T-helper 2 cell treated with Interferon-gamma antibody and Interleukin-4, amounts not matched to agents 100 ng/mL and 5 ng/mL, for 36 hours (primary cell): ENCODE results near the gene EPHA2. TPM values are rescaled to one million over a fixed set of nuclear protein-coding genes. Genes with fewer than 3 reads are reported as not detected.
"Not testable (repeated sequence)": the region's sequence is repeated elsewhere in the genome, so short reads cannot be mapped to it uniquely, and the experiment has no call there.

Experiments used
- intact Hi-C: fragments of 100-400 bp; cut with micrococcal nuclease; formaldehyde crosslinking; loops from one replicate; pipeline ENCODE4 v1.15.1; 2023
- total RNA-seq: library from RNA; stranded (reverse); gene quantifications from 2 replicates; pipeline ENCODE4 v1.2.3, GENCODE V29; 2022

EPHA2 gene
- total RNA-seq, 1 donor from 2014 or later: not detected

DNA sequence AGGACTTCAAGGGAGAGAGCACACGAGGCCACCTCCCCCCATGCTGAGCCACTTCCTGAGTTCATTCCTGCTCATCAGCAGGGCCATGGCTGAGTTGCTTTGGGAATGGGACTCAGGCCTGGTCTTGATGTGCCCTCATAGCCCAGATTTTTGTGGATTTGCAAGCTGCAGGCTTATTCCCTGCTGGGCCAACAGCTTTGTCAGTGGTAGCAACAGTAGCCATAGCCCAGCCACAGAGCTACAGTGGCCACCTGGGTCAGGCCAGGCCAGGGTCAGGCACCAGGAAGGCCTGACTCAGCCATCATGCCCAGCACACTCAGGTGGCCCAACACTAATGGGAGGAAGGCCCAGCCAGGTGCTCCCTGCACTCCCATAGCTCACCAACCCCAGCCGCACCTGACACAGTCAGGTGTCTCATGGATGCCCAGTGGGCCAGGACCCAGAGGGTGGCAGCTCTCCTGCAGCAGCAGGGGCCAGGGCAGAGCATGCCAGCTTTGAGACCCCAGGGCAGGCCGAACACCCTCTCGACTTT lies 33.5 kb downstream of the EPHA2 start:
- intact Hi-C loops: no loop called here

- intact Hi-C loops: no loop called here
Observed at GRCh38 chr1:16120940-16121410, 34.9 kb downstream of the EPHA2 start.

DNA sequence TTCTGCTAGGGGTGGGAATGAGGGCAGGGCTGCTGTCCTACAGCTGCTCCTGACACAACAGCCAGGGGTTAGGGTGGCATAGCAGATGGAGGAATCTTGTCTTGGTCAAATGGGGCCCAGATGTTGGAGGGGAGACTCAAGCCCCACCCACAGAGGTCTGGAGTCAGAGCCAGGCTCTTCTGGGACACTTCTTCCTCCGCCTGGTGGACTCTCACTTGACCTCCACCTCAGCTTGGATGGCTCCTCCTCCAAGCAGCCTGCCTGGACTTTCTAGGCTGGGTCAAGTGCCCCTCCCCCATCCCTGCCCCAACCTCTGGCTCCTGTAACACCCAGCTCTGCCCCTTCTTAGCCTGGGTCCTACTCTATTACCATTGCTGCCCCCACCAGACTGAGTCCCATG lies 35.5 kb downstream of the EPHA2 start:
- intact Hi-C loops: no loop called here

GRCh38 chr1:16119926-16120325 lies 35.9 kb downstream of the EPHA2 start:
- intact Hi-C loops: no loop called here

DNA sequence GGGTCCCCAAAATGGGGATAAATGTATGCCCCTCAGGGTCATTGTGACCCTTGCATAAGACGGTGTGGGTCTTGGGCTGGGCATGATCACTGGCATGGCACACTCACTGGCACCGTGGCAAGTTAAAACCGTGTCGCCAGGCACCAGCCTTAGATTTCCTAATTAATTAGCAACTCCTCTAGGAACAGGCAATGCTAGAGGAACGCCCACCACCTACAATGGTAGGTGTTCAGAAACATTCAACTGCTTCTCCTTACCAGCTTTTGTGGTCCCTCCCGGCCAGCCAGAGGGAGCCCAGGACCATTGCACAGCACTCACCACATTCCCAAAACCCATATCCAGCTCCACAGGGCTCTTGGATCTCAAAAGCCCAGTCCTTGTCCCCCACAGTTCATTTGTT lies 36.4 kb downstream of the EPHA2 start:
- intact Hi-C loops: no loop called here

- intact Hi-C loops: no loop called here
Observed at GRCh38 chr1:16118706-16119105, 37.2 kb downstream of the EPHA2 start.

- intact Hi-C loops: no loop called here
Observed at GRCh38 chr1:16117936-16118335, 37.9 kb downstream of the EPHA2 start.

DNA sequence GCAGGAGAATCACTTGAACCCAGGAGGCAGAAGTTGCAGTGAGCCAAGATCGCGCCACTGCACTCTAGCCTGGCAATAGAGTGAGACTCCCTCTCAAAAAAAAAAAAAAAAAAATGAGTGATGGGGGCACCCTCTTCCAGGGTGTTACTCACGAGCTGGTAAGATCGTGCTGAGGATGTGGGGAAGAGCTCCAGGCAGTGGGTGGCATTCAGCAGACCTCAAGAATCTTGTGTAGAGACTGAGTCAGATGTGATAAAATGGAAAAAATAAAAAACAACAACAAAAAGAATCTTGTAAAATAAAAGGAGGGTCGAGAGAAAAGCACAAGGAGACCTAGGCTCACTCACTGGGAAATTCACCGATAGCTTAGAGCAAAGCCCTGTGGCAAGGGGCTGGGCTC lies 38.5 kb downstream of the EPHA2 start:
- intact Hi-C loops: no loop called here

DNA sequence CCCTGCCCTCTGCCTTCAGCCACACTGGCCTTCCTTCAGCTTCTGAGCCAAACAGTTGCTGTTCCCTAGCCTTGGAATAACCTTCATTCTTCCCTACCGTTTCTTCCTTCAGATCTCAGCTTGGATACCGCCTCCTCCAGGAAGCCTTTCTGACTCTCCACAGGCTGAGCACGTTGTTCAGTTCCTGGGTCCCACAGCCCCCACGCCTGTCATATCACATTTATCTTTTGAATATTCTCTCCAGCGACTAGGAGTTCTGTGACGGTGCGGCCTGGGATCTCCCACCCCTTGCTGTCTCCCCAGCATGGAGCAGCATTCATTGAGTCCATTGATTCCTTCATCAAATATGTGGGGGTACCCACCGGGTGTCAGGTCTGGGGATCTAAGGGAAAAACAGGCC lies 39.2 kb downstream of the EPHA2 start:
- intact Hi-C loops: no loop called here

DNA sequence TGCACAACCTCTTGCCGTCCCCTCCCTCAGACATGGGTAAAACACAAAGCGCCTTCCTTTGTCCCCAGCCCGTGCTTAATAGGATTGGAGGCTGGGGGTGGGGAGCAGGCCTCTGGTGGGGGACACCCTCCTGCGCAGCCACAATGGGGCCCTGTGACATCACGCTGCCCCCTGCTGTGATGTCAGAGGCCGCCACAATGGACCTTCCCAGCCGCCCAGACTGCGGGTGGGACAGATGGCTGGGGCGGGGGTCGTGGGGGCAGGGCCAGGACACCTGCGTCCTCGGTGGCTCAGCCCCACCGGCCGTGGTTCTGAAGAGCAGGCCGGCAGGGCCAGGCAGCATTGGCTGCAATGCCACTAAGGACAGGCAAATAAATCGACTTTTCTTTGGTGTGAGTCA lies 39.9 kb downstream of the EPHA2 start:
- intact Hi-C loops: no loop called here

GRCh38 chr1:16115468-16115983 lies 40.3 kb downstream of the EPHA2 start:
- intact Hi-C loops: no loop called here

GRCh38 chr1:16114527-16115467 lies 41.1 kb downstream of the EPHA2 start:
- intact Hi-C loops: no loop called here

DNA sequence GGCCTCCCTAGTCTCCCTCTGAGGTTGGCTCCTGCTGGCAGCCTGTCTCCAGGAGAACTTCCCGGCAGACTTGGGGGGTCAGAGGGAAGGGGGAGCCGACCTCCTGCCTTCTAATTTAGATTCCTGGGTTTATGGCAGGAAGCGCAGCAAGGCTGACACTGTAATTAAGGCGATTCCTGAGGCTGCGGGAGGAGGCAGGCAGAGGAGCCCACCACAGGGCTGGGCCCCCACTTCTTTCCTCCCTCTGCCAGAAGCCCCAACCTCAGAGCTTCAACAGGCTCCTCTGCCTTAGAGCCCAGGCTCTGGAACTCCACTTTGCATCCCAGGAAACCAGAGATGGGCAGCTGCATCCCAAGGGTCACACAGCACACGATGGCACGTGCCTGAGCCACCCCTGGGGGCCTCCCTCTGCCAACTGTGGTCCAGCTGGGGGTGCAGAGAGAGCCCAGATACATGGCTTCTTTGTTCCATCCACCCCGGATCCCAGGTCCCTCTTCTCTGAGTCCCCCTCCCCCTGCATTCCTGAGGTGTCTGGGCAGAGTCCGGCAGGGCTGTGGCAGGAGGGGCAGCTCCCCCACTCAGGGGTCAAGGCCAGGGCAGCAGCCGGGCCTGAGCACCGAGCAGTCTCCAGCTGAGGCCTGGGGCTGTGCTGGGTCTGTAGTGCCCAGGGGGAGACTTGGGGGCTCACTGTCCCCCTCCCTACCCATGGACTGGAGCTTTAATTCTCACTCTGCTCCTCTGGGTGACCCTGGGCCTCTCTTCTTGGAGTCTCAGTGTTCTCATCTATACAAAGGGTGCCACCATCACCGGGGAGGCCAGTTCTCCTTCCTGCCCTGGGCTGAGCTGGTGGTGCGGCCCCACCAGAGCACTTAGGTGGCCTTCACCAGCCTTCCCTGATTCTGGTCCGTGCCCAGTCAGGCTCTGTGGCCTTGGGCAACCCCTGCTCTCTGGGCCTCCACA lies 43.0 kb downstream of the EPHA2 start:
- intact Hi-C loops: no loop called here

- intact Hi-C loops: no loop called here
Observed at GRCh38 chr1:16111771-16112595, 43.9 kb downstream of the EPHA2 start.

- intact Hi-C loops: no loop called here
Observed at GRCh38 chr1:16110884-16111283, 45.0 kb downstream of the EPHA2 start.

- intact Hi-C loops: no loop called here
Observed at GRCh38 chr1:16110456-16110855, 45.4 kb downstream of the EPHA2 start.

DNA sequence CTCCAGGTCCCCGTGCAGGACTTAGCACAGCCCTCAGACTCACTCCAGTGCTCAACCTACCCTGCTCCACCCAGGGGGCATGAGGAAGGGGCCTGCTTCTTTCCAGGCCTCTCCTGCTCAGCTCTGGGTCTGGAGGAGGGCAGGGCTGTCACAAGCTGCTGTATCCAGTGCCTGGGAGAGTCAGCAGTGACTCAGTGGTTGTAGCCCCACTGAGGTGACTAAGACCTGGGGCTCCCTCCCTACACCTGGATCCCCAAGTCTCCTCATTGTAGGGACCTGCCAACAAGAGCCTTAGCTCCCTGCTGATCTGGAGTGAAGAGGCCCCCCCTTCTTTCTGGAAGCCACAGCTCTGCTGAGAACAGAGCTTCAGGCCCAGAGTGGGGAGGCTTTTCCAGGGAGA lies 46.3 kb downstream of the EPHA2 start:
- intact Hi-C loops: no loop called here

DNA sequence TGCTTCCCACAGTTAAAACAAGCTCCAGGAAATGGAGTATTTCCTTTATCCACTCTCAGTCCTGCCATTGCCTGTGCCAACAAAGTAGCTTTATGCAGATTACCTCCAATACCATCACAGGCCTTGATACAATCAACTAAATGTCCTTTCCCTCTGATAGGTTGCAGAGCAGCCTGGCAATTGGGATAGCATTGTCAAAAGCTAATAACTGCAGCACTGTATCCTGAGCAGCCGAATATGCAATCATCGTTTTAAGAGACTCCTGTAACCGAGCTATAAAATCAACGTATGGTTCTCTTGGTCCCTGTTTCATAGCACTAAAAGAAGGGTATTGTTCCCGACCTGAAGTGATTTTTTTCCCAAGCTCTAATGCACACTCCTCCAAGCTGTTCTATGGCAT lies 48.8 kb downstream of the EPHA2 start:
- intact Hi-C loops: not testable (repeated sequence)

- intact Hi-C loops: no loop called here
Observed at GRCh38 chr1:16101623-16102022, 54.2 kb downstream of the EPHA2 start.

- intact Hi-C loops: no loop called here
Observed at GRCh38 chr1:16099412-16099811, 56.5 kb downstream of the EPHA2 start.

GRCh38 chr1:16095447-16095846 lies 60.4 kb downstream of the EPHA2 start:
- intact Hi-C loops: no loop called here
